PC-9 (cell line): ENCODE results near the gene RCOR3.

ENCODE experiments used
- EZH2 ChIP-seq: fragments of 200-600 bp; sonication (generic); IDR thresholded peaks from 2 replicates; pipeline ENCODE4 v1.8.0; 2017; ENCODE audit warnings: antibody characterized with exemption, low read depth
- TF ChIP-seq, protein P1 (sequence below): fragments of 200-600 bp; sonication (generic); conservative IDR thresholded peaks from 2 replicates; pipeline ENCODE4 v1.6.1; 2017; ENCODE audit warnings: mixed run types, antibody characterized with exemption, mild to moderate bottlenecking, moderate library complexity

DNA sequence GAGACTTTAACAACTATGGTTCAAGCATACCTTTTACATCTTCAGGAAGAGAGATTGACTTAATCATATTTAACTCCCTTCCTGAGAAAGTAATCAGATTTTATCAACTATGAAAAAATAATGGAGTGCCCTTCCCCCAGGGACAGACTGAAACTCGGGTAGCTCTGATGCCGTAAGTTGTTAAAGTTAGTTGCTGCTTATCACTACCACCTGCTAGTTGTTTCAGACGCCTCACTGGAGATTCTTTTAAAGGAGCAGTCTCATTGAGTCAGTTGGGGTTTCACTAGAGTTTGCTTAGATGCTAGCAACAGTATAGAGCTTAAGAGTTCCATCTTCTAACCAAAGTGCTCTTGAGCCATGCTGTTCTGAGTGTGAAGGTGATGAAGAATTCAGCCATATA, 50.5 kb downstream of the RCOR3 start:
- TF ChIP-seq, protein P1, sequence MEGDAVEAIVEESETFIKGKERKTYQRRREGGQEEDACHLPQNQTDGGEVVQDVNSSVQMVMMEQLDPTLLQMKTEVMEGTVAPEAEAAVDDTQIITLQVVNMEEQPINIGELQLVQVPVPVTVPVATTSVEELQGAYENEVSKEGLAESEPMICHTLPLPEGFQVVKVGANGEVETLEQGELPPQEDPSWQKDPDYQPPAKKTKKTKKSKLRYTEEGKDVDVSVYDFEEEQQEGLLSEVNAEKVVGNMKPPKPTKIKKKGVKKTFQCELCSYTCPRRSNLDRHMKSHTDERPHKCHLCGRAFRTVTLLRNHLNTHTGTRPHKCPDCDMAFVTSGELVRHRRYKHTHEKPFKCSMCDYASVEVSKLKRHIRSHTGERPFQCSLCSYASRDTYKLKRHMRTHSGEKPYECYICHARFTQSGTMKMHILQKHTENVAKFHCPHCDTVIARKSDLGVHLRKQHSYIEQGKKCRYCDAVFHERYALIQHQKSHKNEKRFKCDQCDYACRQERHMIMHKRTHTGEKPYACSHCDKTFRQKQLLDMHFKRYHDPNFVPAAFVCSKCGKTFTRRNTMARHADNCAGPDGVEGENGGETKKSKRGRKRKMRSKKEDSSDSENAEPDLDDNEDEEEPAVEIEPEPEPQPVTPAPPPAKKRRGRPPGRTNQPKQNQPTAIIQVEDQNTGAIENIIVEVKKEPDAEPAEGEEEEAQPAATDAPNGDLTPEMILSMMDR, result no peak
- TF ChIP-seq EZH2, result no peak
